C4-2B (cell line): Measurements from ENCODE around the gene SMIM43.
A peak's percentile ranks its signal among the peaks of the same experiment; 100 is the strongest.
"Not testable (repeated sequence)": the region's sequence is repeated elsewhere in the genome, so short reads cannot be mapped to it uniquely, and the experiment has no call there.

Experiments used
- H3K27ac ChIP-seq: fragments of 450-650 bp; 2 replicates; pipeline ENCODE4 v1.5.1; 2017
- CTCF ChIP-seq: fragments of 450-650 bp; conservative IDR thresholded peaks from 2 replicates; pipeline ENCODE4 v1.5.1; 2017; ENCODE audit warnings: mild to moderate bottlenecking
- ZFX ChIP-seq: fragments of 450-650 bp; IDR thresholded peaks from 2 replicates; pipeline ENCODE4 v1.6.1; 2017

SMIM43 gene

GRCh38 chr4:121733942-121734341 lies 31.0 kb downstream of the SMIM43 start:
- no peak for TF ChIP-seq CTCF
- TF ChIP-seq ZFX: no peak
- H3K27ac ChIP-seq: no peak overlapping the region

GRCh38 chr4:121729753-121730152 lies 35.2 kb downstream of the SMIM43 start:
- not testable (repeated sequence) for H3K27ac ChIP-seq

GRCh38 chr4:121728798-121729226 lies 36.2 kb downstream of the SMIM43 start:
- H3K27ac ChIP-seq: no peak overlapping the region
- TF ChIP-seq ZFX (no peak), CTCF (no peak)

DNA sequence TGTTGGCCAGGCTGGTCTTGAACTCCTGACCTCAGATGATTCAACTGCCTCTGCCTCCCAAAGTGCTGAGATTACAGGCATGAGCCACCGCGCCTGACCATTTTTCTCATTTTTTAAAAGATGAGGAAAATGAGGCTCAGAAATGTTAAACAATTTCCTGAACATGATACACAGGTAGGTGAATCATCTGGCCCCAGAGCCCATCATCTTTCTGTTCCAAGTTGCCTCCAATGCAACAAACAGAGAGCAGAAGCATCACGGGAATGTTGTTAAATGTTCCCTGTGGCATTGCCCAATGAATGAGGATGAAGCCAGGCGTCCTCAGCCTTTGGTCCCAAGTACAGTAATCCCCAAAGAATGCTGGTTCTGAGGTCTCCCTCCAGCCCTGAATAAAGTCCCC lies 36.9 kb downstream of the SMIM43 start:
- no peak for TF ChIP-seq ZFX
- no peak for TF ChIP-seq CTCF
- no peak overlapping the region for H3K27ac ChIP-seq

- no peak overlapping the region for H3K27ac ChIP-seq
- TF ChIP-seq ZFX (no peak), CTCF (peak; percentile 80)
These were observed 38.2 kb downstream of the SMIM43 start for GRCh38 chr4:121726642-121727268.

GRCh38 chr4:121724671-121725070 lies 40.3 kb downstream of the SMIM43 start:
- TF ChIP-seq CTCF (no peak), ZFX (no peak)
- H3K27ac ChIP-seq: no peak overlapping the region

DNA sequence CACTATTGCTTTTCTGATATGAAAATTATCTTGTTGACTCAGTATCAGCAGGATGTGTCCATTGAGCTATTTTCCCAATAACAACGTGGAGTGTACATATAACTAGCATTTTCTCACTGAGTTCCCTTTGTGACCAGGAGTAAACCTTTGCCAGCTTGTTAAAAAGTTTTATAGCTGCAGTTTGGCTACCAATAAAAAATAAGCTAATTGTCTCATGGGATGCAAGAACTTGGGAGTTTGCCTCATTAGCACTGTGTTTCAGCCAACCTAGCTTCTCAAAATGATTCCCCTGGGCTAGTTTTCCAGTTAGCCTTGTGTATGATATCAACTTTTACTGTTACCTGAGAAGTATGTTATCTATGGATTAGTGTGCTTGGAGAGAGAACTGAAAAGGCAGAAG lies 43.3 kb downstream of the SMIM43 start:
- H3K27ac ChIP-seq: peak overlapping the region; percentile 51; the same call in 1 of the 2 replicates
- TF ChIP-seq ZFX (no peak), CTCF (no peak)

- TF ChIP-seq ZFX: no peak
- no peak for TF ChIP-seq CTCF
- no peak overlapping the region for H3K27ac ChIP-seq
These were observed 44.9 kb downstream of the SMIM43 start for GRCh38 chr4:121720109-121720508.
